Measurements from ENCODE around the gene PYCR2.
A peak's percentile ranks its signal among the peaks of the same experiment; 100 is the strongest.
"Not testable (repeated sequence)": the region's sequence is repeated elsewhere in the genome, so short reads cannot be mapped to it uniquely, and the experiment has no call there.

Gene PYCR2

DNA sequence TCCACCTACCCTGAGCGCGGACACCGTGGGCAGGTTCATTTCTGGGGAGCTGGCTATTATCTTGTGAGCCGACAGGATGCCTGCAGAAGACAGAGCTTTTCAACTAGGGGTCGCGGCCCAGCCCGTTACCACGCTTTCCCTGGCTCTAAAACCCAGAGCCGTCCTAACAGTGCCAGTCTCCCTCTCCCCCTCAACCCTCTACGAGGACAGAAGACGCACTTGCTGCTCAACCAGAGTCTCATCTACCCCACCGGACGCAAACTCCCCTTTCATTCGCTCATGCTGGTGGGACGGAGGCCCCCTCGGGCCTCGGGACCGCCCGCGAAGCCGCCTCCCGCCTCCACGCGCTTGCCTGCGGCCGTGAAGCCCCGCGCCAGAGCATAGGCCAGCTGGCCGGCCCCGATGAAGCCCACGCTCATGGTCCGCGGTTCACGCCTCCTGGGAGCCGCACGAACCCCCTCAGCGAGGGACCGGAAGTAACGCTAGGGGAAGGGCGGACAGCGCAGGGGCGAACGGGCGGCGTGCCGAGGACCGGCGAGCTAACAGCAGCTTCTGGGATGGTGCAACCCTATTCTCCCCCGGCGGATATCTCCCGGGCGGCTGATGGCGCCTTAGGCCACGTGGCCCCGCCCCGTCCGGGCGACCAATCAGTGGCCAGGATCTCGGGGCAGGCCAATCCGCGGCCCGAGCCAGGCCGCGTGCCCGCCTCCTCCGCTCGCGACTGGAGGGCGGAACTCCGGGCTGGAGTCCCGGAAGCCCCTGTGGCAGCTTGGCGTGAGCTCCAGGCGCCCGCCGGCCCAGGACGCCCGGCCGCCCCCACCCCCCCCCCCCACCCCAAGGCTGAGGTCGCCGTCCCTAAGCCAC lies at the start of gene PYCR2:
TSS of gene PYCR2 (minus strand) at position 559 of the 864 bp plus-strand sequence. CDS start at position 419, 140 bp downstream.
- TF ChIP-seq GATA1 (IDR thresholded peaks at IDR 0.05; ENCODE audit: low read depth, low read length) (no peak), POLR2A (IDR thresholded peaks at IDR 0.05; ENCODE audit: low read length) (peak; percentile 97)
- DNase-seq: peak; percentile 98 to 99

DNA sequence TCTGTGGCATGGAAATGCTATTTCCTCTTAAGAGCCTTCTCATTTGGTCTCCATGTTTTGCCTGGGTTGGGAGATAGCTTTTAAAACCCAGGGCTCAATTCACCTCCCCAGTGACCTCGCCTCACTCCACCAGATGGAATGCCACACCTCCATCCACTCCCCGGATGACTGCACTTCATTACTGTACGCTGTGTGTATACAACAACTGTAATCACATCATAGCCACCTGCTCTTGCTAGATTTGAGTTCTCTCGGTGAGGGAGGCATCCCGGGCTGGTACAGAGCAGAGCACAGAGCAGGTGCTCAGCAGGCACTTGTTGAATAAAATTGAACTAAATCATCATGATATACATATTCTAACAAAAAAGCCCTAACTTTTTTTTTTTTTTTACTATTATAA lies 49.1 kb upstream of the PYCR2 start:
- DNase-seq: peak; percentile 49 to 52
- TF ChIP-seq GATA1 (IDR thresholded peaks at IDR 0.05; ENCODE audit: low read depth, low read length): no peak
- no peak for TF ChIP-seq POLR2A (IDR thresholded peaks at IDR 0.05; ENCODE audit: low read length)

DNA sequence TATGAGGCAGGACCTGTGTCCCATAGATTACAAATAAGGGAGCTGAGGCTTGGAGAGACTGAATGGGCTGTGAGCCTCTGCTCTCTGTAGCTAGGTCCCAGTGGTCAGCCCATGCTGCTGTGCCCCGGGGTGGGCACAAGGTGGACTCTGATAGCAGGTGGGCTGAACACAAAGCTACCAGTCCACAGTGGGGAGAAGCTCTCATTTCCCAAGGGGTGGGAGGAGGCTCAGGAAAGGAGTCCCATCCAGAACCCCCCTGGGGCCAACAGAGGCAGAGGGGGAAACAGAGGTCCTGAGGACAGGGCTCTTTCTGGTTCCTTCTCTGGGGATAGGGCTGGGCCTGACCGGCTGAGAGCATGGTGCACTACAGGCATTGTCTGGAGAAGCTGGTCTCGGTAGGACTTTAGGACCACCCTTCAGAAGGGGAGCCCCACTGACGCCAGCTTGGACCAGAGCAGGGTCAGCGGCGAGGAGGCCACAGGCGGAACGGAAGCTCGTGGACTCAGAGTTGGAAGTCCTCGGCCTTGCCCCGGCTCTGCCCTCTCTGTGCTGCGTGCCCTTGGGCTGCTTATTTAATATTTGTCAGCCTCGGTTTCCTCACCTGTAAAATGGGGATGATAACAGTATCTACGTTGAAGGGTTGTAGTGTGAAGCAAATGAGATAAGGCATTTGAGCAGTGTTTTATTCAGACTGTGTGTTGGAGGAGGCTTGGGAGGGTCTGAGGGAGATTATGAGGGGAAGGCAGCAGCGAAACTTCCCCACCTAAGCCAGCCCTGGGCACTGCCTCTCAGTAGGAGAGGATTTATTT lies 48.5 kb upstream of the PYCR2 start:
- no peak for DNase-seq
- no peak for TF ChIP-seq POLR2A (IDR thresholded peaks at IDR 0.05; ENCODE audit: low read length)
- TF ChIP-seq GATA1 (IDR thresholded peaks at IDR 0.05; ENCODE audit: low read depth, low read length): no peak

DNA sequence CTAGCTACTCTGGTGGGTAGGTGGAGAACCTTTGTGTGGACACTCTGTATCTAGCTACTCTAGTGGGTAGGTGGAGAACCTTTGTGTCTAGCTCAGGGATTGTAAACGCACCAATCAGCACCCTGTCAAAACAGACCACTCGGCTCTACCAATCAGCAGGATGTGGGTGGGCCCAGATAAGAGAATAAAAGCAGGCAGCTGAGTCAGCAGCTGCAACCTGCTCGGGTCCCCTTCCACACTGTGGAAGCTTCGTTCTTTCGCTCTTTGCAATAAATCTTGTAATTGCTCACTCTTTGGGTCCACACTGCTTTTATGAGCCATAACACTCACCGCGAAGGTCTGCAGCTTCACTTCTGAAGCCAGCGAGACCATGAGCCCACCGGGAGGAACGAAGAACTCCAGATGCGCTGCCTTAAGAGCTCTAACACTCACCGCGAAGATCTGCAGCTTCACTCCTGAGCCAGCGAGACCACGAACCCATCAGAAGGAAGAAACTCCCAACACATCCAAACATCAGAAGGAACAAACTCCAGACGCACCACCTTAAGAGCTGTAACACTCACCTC lies 46.6 kb upstream of the PYCR2 start:
- DNase-seq: not testable (repeated sequence)

DNA sequence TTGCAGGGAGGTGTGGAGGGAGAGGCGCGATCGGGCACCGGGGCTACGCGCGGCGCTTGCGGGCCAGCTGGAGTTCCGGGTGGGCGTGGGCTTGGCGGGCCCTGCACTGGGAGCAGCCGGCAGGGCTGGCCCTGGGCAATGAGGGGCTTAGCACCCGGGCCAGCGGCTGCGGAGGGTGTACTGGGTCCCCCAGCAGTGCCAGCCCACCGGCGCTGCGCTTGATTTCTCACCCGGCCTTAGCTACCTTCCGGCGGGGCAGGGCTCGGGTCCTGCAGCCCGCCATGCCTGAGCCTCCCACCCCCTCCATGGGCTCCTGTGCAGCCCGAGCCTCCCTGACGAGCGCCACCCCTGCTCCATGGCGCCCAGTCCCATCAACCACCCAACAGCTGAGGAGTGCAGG lies 45.7 kb upstream of the PYCR2 start:
- not testable (repeated sequence) for DNase-seq

DNA sequence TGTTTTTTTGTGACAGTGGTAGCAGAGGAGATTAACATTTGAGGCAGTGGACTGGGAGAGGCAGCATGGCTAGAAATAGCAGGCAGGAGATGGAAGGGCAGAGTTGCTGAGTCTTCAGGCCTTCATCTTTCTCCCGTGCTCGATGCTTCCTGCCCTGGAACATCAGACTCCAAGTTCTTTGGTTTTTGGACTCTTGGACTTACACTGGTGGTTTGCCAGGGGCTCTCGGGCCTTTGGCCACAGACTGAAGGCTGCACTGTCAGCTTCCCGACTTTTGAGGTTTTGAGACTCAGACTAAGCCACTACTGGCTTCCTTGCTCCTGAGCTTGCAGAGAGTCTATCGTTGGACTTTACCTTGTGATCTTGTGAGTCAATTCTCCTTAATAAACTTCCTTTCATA lies 41.2 kb upstream of the PYCR2 start:
- no peak for TF ChIP-seq GATA1 (IDR thresholded peaks at IDR 0.05; ENCODE audit: low read depth, low read length)
- TF ChIP-seq POLR2A (IDR thresholded peaks at IDR 0.05; ENCODE audit: low read length): no peak
- no peak for DNase-seq

DNA sequence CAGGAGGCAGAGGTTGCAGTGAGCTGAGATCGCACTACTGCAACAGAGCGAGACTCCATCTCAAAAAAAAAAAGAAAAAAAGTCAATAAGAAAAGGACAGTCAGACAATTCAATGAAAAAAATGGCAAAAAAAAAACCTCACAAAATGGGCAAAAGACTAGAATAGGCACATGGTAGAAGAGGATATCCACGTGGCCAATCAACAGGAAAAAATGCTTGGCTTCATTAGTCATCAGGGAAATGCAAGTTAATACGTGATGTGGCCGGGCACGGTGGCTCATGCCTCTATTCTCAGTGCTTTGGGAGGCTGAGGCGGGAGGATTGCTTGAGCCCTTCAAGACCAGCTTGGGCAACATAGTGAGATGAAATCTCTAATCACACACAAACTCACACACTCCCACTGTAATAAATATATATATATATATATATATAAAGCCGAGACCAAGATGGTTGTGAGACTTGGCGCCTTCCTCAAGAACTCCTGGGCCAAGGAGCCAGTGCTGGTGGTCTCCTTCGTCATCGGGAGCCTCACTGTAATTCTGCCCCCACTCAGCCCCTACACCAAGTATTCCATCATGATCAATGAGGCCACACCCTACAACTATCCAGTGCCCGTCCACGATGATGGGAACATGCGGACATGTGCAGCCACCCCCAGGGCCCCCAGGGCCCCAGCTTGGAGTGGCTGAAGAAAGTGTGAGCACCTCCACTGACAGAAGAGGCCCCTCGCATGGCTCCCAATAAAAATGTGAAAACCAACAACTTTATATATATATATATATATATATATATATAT lies 39.9 kb upstream of the PYCR2 start:
- no peak for DNase-seq
- no peak for TF ChIP-seq POLR2A (IDR thresholded peaks at IDR 0.05; ENCODE audit: low read length)
- TF ChIP-seq GATA1 (IDR thresholded peaks at IDR 0.05; ENCODE audit: low read depth, low read length): no peak

DNA sequence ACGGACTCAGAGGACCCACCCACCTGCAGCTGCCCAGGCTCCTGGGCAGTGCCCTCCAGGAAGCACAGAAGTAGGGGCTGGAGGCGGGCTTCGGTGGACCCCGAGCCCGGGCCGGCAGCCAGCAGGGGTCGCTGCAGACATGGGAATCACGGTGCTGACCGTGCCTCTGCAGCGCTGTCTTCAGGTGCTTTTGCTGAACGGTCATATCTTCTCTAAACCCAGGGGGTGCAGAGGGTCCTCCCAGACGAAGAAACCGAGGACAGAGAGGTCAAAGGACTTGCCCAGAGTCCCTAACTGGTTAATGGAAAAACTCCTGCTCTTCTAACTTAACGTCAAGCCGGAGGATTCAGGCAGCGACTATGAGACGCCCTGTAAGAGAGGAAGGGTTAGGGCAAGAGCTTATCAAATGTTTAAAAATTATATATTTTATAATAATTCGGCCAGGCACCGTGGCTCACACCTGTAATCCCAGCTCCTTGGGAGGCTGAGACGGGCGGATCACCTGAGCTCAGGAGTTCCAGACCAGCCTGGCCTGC lies 38.5 kb upstream of the PYCR2 start:
- TF ChIP-seq POLR2A (IDR thresholded peaks at IDR 0.05; ENCODE audit: low read length) (no peak), GATA1 (IDR thresholded peaks at IDR 0.05; ENCODE audit: low read depth, low read length) (no peak)
- peak; percentile 72 to 82 for DNase-seq

DNA sequence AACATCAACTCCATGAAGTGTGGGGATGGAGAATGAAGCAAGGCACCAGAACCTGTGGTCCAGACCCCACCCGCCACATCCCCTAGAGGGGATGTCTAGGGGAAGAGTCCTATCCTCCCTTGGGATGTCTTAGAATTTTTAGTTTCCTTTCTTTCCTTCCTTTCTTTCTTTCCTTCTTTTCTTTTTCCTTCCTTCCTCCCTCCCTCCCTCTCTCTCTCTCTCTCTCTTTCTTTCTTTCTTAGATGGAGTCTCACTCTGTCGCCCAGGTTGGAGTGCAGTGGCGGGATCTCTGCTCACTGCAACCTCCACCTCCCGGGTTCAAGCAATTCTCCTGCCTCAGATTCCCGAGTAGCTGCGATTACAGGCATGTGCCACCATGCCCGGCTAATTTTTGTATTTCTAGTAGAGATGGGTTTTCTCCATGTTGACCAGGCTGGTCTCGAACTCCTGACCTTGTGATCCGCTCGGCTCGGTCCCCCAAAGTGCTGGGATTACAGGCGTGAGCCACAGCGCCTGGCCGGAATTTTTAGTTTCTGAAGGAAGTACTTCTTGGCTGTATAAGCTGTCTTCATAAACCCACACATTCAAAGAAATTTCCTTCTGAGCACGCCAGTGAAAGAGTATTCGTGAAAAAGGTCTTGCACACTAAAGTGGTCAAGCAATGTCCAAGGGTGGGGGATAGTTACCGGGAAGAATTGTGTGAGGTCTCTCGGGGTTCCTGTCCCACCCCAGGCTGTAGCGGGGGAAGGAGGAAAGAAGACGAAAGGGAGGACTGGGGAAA lies 37.8 kb upstream of the PYCR2 start:
- TF ChIP-seq GATA1 (IDR thresholded peaks at IDR 0.05; ENCODE audit: low read depth, low read length): no peak
- no peak for DNase-seq

DNA sequence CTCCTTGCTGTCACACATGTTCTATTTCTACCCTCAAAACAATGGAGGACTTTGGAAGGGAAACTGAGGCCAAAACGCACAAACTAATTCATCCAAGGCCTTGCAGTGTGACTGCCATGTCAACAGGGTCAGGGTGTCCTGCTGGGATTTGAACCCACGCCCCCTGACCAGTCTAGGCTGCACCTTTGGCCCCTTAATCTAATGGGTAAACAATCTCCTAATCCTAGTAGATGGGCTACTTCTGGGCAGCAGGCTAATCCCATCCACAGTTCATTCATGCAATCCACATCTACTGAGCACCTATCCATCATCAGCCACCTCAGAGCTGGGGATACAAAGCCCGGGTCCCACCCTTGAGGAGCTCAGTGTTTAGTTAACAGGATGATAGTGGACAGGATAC lies 34.0 kb upstream of the PYCR2 start:
- DNase-seq: no peak
- TF ChIP-seq GATA1 (IDR thresholded peaks at IDR 0.05; ENCODE audit: low read depth, low read length) (no peak), POLR2A (IDR thresholded peaks at IDR 0.05; ENCODE audit: low read length) (no peak)

DNA sequence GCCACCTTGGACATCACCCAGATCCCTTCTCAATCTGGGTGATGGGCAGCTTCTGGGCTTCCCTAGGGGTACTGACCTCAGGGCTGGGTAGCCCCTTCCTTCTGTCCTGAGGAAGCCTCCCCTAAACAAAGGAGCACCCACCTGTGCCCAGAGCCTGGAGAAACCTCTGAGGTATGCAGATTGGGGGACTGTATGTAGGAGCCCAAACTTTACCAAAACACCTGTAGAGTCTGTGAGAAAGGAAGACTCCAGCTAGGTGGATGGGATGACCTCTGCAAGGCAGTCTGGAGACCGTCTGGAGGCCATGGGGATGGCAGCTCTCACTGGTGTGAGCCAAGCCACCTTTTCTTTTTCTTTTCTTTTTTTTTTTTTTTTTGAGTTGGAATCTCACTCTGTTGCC lies 30.7 kb upstream of the PYCR2 start:
- no peak for TF ChIP-seq POLR2A (IDR thresholded peaks at IDR 0.05; ENCODE audit: low read length)
- no peak for TF ChIP-seq GATA1 (IDR thresholded peaks at IDR 0.05; ENCODE audit: low read depth, low read length)
- no peak for DNase-seq

DNA sequence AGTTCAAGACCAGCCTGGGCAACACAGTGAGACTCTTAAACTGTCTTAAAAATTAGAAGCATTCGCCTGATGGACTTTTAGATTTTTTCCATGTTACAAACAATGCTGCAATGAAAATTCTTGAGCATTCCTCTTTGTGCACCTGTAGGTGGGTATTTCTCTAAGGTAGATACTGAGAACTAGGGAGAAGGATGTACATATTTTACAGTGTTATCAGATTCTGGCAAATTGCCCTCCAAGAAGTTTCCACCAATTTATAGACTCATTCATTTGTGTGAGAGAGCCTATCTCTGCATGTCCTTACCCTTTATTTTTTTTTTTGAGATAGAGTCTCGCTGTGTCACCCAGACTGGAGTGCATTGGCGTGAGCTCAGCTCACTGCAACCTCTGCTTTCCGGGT lies 29.3 kb upstream of the PYCR2 start:
- no peak for TF ChIP-seq POLR2A (IDR thresholded peaks at IDR 0.05; ENCODE audit: low read length)
- TF ChIP-seq GATA1 (IDR thresholded peaks at IDR 0.05; ENCODE audit: low read depth, low read length): no peak
- peak in 1 of 2 experiments; percentile 16 for DNase-seq

Measured in erythroblast (primary cell).